Loucy (cell line): ENCODE data around the gene PCCA.

ENCODE experiments used
- EZH2phosphoT487 ChIP-seq: fragments of 200-600 bp; IDR thresholded peaks from 2 replicates; pipeline ENCODE4 v1.6.1; 2018; ENCODE audit warnings: antibody characterized with exemption, mild to moderate bottlenecking, moderate library complexity, borderline replicate concordance
- TF ChIP-seq, protein P1 (sequence below): fragments of 200-600 bp; sonication (generic); conservative IDR thresholded peaks from 2 replicates; pipeline ENCODE4 v1.5.1; 2014; ENCODE audit warnings: mild to moderate bottlenecking, antibody characterized with exemption, low read length

DNA sequence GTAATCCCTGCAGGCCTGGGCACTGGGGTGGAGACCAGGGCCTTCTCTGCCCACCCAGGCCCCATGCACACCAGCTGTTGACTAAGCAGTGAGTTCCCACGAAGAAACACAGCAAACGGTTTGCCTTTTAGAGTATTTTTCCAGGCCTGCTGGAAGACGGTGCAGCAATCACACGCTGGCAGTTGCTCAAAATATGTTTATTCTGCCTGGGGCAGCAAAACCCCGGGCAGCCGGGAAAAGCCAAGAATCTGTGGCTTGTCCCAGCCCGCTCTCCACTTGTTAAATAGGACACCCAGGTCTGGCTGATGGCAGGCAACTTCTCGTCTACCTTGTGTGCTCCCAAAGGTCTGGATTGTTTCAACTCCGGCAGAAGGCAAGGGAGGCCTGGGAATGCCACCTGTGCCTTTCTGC lies 458.9 kb downstream of the PCCA start:
- TF ChIP-seq, protein P1, sequence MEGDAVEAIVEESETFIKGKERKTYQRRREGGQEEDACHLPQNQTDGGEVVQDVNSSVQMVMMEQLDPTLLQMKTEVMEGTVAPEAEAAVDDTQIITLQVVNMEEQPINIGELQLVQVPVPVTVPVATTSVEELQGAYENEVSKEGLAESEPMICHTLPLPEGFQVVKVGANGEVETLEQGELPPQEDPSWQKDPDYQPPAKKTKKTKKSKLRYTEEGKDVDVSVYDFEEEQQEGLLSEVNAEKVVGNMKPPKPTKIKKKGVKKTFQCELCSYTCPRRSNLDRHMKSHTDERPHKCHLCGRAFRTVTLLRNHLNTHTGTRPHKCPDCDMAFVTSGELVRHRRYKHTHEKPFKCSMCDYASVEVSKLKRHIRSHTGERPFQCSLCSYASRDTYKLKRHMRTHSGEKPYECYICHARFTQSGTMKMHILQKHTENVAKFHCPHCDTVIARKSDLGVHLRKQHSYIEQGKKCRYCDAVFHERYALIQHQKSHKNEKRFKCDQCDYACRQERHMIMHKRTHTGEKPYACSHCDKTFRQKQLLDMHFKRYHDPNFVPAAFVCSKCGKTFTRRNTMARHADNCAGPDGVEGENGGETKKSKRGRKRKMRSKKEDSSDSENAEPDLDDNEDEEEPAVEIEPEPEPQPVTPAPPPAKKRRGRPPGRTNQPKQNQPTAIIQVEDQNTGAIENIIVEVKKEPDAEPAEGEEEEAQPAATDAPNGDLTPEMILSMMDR, result no peak
- no peak for TF ChIP-seq EZH2phosphoT487
